Uterus (tissue), 2 donors: ENCODE results near the gene CIP2A.

Experiments used
- CTCF ChIP-seq, 4 experiments: fragments of 200-600 bp in 2 of 4; fragments of 450-650 bp in 2 of 4; sonication (generic) in 2 of 4; IDR thresholded peaks; one replicate each; pipeline ENCODE4 v1.5.1; 2016 to 2019; ENCODE audit warnings: antibody characterized with exemption in 4 of 4, mild to moderate bottlenecking in 2 of 4, moderate library complexity in 1 of 4
- POLR2A ChIP-seq, 2 donors: fragments of 450-650 bp; IDR thresholded peaks; one replicate each; pipeline ENCODE4 v1.6.1; 2016; ENCODE audit warnings: antibody characterized with exemption in 2 of 2, mild to moderate bottlenecking in 1 of 2, moderate library complexity in 1 of 2

- TF ChIP-seq CTCF (IDR thresholded peaks at IDR 0.05) (no peak), POLR2A (IDR thresholded peaks at IDR 0.05) (no peak)
These were observed 11.2 kb downstream of the CIP2A start for GRCh38 chr3:108578064-108578463.
